H9 (cell line): ENCODE data around the gene SRL. TPM values are rescaled to one million over a fixed set of nuclear protein-coding genes. Genes with fewer than 3 reads are reported as not detected.

Experiments
- DNase-seq: peaks from one replicate; pipeline ENCODE4 v3.0.0-alpha.2; 2017
- H2AFZ ChIP-seq: one replicate; pipeline ENCODE4 v1.6.1; 2013; ENCODE audit warnings: mild to moderate bottlenecking, low read length, control low read depth, moderate library complexity
- H2AK5ac ChIP-seq: 2 replicates; pipeline ENCODE4 v1.6.1; 2013; ENCODE audit warnings: low read length, control low read depth, mixed read lengths; ENCODE audit not compliant: insufficient read length
- H2BK120ac ChIP-seq: one replicate; pipeline ENCODE4 v1.6.1; 2013; ENCODE audit warnings: low read depth, mild to moderate bottlenecking, low read length, control low read depth, inconsistent platforms; ENCODE audit not compliant: poor library complexity, severe bottlenecking
- H2BK12ac ChIP-seq: 2 replicates; pipeline ENCODE4 v1.6.1; 2013; ENCODE audit warnings: low read length, control low read depth, mixed read lengths, low read depth; ENCODE audit not compliant: insufficient read length
- H2BK15ac ChIP-seq: 2 replicates; pipeline ENCODE4 v1.6.1; 2013; ENCODE audit warnings: low read depth, low read length, control low read depth
- H2BK20ac ChIP-seq: one replicate; pipeline ENCODE4 v1.6.1; 2013; ENCODE audit warnings: low read depth, mild to moderate bottlenecking, low read length, control low read depth, inconsistent platforms; ENCODE audit not compliant: poor library complexity, severe bottlenecking
- H2BK5ac ChIP-seq: 2 replicates; pipeline ENCODE4 v1.6.1; 2013; ENCODE audit warnings: low read length, control low read depth, mixed read lengths; ENCODE audit not compliant: insufficient read length
- H3K14ac ChIP-seq: 2 replicates; pipeline ENCODE4 v1.6.1; 2013; ENCODE audit warnings: low read length, control low read depth; ENCODE audit not compliant: insufficient read depth
- H3K18ac ChIP-seq: 2 replicates; pipeline ENCODE4 v1.6.1; 2013; ENCODE audit warnings: low read depth, mild to moderate bottlenecking, mixed read lengths, low read length, control low read depth; ENCODE audit not compliant: insufficient read length
- H3K23ac ChIP-seq: 2 replicates; pipeline ENCODE4 v1.6.1; 2013; ENCODE audit warnings: low read length, control low read depth, mixed read lengths, low read depth; ENCODE audit not compliant: insufficient read length
- H3K23me2 ChIP-seq: 2 replicates; pipeline ENCODE4 v1.6.1; 2013; ENCODE audit warnings: low read depth, mild to moderate bottlenecking, mixed read lengths, low read length, control low read depth; ENCODE audit not compliant: insufficient read length, poor library complexity, severe bottlenecking
- H3K27ac ChIP-seq: 2 replicates; pipeline ENCODE4 v1.5.1; 2013; ENCODE audit warnings: low read length, control low read depth, mixed read lengths, low read depth; ENCODE audit not compliant: insufficient read length
- H3K27me3 ChIP-seq: 2 replicates; pipeline ENCODE4 v1.6.1; 2013; ENCODE audit warnings: low read length, control low read depth, inconsistent platforms; ENCODE audit not compliant: insufficient read depth
- H3K4ac ChIP-seq: 2 replicates; pipeline ENCODE4 v1.6.1; 2013; ENCODE audit warnings: low read depth, mild to moderate bottlenecking, control low read depth, inconsistent platforms, low read length, moderate library complexity
- H3K4me1 ChIP-seq: 2 replicates; pipeline ENCODE4 v1.6.1; 2013; ENCODE audit warnings: low read length, control low read depth, inconsistent platforms; ENCODE audit not compliant: insufficient read depth
- H3K4me2 ChIP-seq: 2 replicates; pipeline ENCODE4 v1.6.1; 2013; ENCODE audit warnings: low read length, control low read depth, mixed read lengths; ENCODE audit not compliant: insufficient read length, insufficient read depth
- H3K56ac ChIP-seq: 2 replicates; pipeline ENCODE4 v1.6.1; 2013; ENCODE audit warnings: low read depth, mild to moderate bottlenecking, mixed read lengths, low read length, control low read depth; ENCODE audit not compliant: insufficient read length
- H3K79me1 ChIP-seq: 2 replicates; pipeline ENCODE4 v1.6.1; 2013; ENCODE audit warnings: low read depth, mild to moderate bottlenecking, moderate library complexity, low read length, control low read depth, inconsistent platforms; ENCODE audit not compliant: insufficient read depth, poor library complexity, severe bottlenecking
- H3K79me2 ChIP-seq: 2 replicates; pipeline ENCODE4 v1.6.1; 2013; ENCODE audit warnings: low read length, control low read depth, inconsistent platforms; ENCODE audit not compliant: insufficient read depth
- H3K9ac ChIP-seq: 2 replicates; pipeline ENCODE4 v1.6.1; 2013; ENCODE audit warnings: low read length, control low read depth, mixed read lengths; ENCODE audit not compliant: insufficient read length; ENCODE audit errors: extremely low read depth
- H3K9me3 ChIP-seq: one replicate; pipeline ENCODE4 v1.6.1; 2013; ENCODE audit warnings: low read depth, low read length, inconsistent platforms; ENCODE audit not compliant: control insufficient read depth
- H3T11ph ChIP-seq: one replicate; pipeline ENCODE4 v1.6.1; 2013; ENCODE audit warnings: mild to moderate bottlenecking, low read length, control low read depth, inconsistent platforms
- H4K20me1 ChIP-seq: one replicate; pipeline ENCODE4 v1.6.1; 2013; ENCODE audit not compliant: control insufficient read depth, insufficient read length, insufficient read depth
- H4K5ac ChIP-seq: 2 replicates; pipeline ENCODE4 v1.6.1; 2013; ENCODE audit warnings: low read depth, mild to moderate bottlenecking, mixed read lengths, low read length, control low read depth; ENCODE audit not compliant: insufficient read length
- H4K8ac ChIP-seq: replicated peaks from 2 replicates; pipeline ENCODE4 v1.6.1; 2013; ENCODE audit warnings: low read length, control low read depth, mixed read lengths, low read depth; ENCODE audit not compliant: insufficient read length
- H4K91ac ChIP-seq: 2 replicates; pipeline ENCODE4 v1.6.1; 2013; ENCODE audit warnings: low read depth, mild to moderate bottlenecking, moderate library complexity, mixed read lengths, low read length, control low read depth; ENCODE audit not compliant: insufficient read length
- H3K27ac Mint-ChIP-seq, 3 experiments: 2 replicates in 2 of 3; 3 replicates in 1 of 3; pipeline ENCODE4 v1.8.0; 2020 to 2021; ENCODE audit warnings: mixed read lengths in 3 of 3, mild to moderate bottlenecking in 1 of 3, moderate library complexity in 1 of 3
- H3K27me3 Mint-ChIP-seq: 2 replicates; pipeline ENCODE4 v1.8.0; 2021; ENCODE audit warnings: low read depth, mild to moderate bottlenecking, moderate library complexity, mixed read lengths
- H3K36me3 Mint-ChIP-seq, 3 experiments: 2 replicates in 2 of 3; 3 replicates in 1 of 3; pipeline ENCODE4 v1.8.0; 2020 to 2021; ENCODE audit warnings: low read depth in 3 of 3, mixed read lengths in 3 of 3; ENCODE audit not compliant: insufficient read depth in 1 of 3
- H3K4me1 Mint-ChIP-seq, 2 experiments: 2 replicates each; pipeline ENCODE4 v1.8.0; 2020; ENCODE audit warnings: mixed read lengths in 2 of 2
- H3K4me3 Mint-ChIP-seq, 2 experiments: 2 replicates in 1 of 2; 3 replicates in 1 of 2; pipeline ENCODE4 v1.8.0; 2020 to 2021; ENCODE audit warnings: mild to moderate bottlenecking in 2 of 2, mixed read lengths in 2 of 2, moderate library complexity in 1 of 2
- H3K9me3 Mint-ChIP-seq, 2 experiments: 2 replicates in 1 of 2; 3 replicates in 1 of 2; pipeline ENCODE4 v1.8.0; 2020; ENCODE audit warnings: mild to moderate bottlenecking in 2 of 2, mixed read lengths in 2 of 2, moderate library complexity in 1 of 2
- CTCF ChIP-seq: fragments of 200-600 bp; sonication (generic); conservative IDR thresholded peaks from 3 replicates; pipeline ENCODE4 v1.8.0; 2021; ENCODE audit warnings: antibody characterized with exemption, mild to moderate bottlenecking
- WGBS: extraction: QIAGEN DNeasy Blood & Tissue Kit; methylation state at CpG from one replicate; pipeline ENCODE4 v1.1.7; 2013; ENCODE audit warnings: missing lambda C conversion rate, low lambda C conversion rate, mixed read lengths; ENCODE audit not compliant: insufficient read length; ENCODE audit errors: extremely low coverage; 5-methylcytosine and 5-hydroxymethylcytosine counted together
- total RNA-seq: library from RNA; stranded (reverse); gene quantifications from 2 replicates; pipeline ENCODE4 v1.2.1, GENCODE V29; 2021

The SRL gene
- total RNA-seq, 1 experiment from 2014 or later = not detected

DNA sequence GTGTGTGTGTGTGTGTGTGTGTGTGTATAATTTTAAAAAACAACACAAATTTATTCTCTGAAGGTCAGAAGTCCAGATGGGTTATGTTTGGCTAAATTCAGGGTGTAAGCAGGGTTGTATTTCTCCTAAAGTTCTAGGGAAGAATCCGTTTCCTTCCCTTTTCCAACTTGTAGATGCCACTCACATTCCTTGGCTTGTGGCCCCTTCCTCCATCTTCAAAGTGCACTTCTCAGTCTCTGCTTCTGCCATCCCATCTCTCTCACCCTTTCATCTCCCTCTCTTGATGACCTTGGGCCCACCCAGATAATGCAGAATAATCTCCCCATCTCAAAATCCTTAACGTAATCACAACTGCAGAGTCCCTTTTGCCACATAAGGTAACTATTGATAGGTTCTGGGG, 38.7 kb upstream of the SRL start:
- H2BK12ac ChIP-seq = no peak overlapping the region
- H2AFZ ChIP-seq = no peak overlapping the region
- no peaks in the 10 kb centered on the region for H3K23me2 ChIP-seq
- no peak overlapping the region for H4K8ac ChIP-seq
- no peak overlapping the region for H2BK15ac ChIP-seq
- no peak for TF ChIP-seq CTCF
- no peak for DNase-seq
- no peaks in the 10 kb centered on the region for H3K27me3 ChIP-seq
- no peak overlapping the region for H2BK5ac ChIP-seq
- H3K18ac ChIP-seq = no peak overlapping the region
- H3K9ac ChIP-seq = no peak overlapping the region
- H3K79me2 ChIP-seq = no peaks in the 10 kb centered on the region
- H3T11ph ChIP-seq = no peak overlapping the region
- no peak overlapping the region for H3K23ac ChIP-seq
- no peak overlapping the region for H2BK20ac ChIP-seq
- H2AK5ac ChIP-seq = no peak overlapping the region
- WGBS = no CpG with 5 or more reads among the region's 2 CpGs
- Mint-ChIP-seq H3K4me3 (no peak overlapping the region), H3K4me1 (peaks cover 3 to 12% of the 10 kb centered on the region in 2 experiments; a peak in 3 of 4 replicates), H3K27me3 (peaks cover 3% of the 10 kb centered on the region), H3K36me3 (peaks cover 0 to 9% (median 4%) of the 10 kb centered on the region in 3 experiments; a peak in 4 of 7 replicates), H3K27ac (no peak overlapping the region), H3K9me3 (peaks cover 6 to 15% of the 10 kb centered on the region in 2 experiments)
- H3K9me3 ChIP-seq = no peaks in the 10 kb centered on the region
- no peak overlapping the region for H3K14ac ChIP-seq
- H3K79me1 ChIP-seq = no peaks in the 10 kb centered on the region
- H2BK120ac ChIP-seq = no peak overlapping the region
- H3K4ac ChIP-seq = no peak overlapping the region
- H3K4me1 ChIP-seq = no peaks in the 10 kb centered on the region
- no peak overlapping the region for H4K91ac ChIP-seq
- H4K5ac ChIP-seq = no peak overlapping the region
- no peaks in the 10 kb centered on the region for H4K20me1 ChIP-seq
- no peak overlapping the region for H3K56ac ChIP-seq
- H3K4me2 ChIP-seq = no peak overlapping the region
- H3K27ac ChIP-seq = no peak overlapping the region
